ENCODE measurements around the gene MXD4.

The MXD4 gene

GRCh38 chr4:2261110-2261852, 628 bp downstream of the MXD4 start:
- DNase-seq: no peak

- no peak for DNase-seq
Measured at GRCh38 chr4:2260344-2261109, 1.4 kb downstream of the MXD4 start.

- no peak for DNase-seq
Measured at GRCh38 chr4:2259541-2260343, 2.2 kb downstream of the MXD4 start.

GRCh38 chr4:2259036-2259540, 2.8 kb downstream of the MXD4 start:
- DNase-seq: no peak

- no peak for DNase-seq
Measured at GRCh38 chr4:2258091-2259035, 3.5 kb downstream of the MXD4 start.

- DNase-seq: no peak
Measured at GRCh38 chr4:2257361-2258081, 4.4 kb downstream of the MXD4 start.

GRCh38 chr4:2256781-2257191, 5.1 kb downstream of the MXD4 start:
- DNase-seq: no peak

GRCh38 chr4:2256156-2256731, 5.7 kb downstream of the MXD4 start:
- DNase-seq: no peak

GRCh38 chr4:2255501-2256155, 6.3 kb downstream of the MXD4 start:
- DNase-seq: peak; percentile 11

GRCh38 chr4:2254665-2255500, 7.0 kb downstream of the MXD4 start:
- no peak for DNase-seq

- DNase-seq: no peak
Measured at GRCh38 chr4:2253160-2254084, 8.5 kb downstream of the MXD4 start.

- DNase-seq: no peak
Measured at GRCh38 chr4:2252530-2253091, 9.3 kb downstream of the MXD4 start.

GRCh38 chr4:2251795-2252529, 9.9 kb downstream of the MXD4 start:
- no peak for DNase-seq

- DNase-seq: no peak
Measured at GRCh38 chr4:2251073-2251794, 10.7 kb downstream of the MXD4 start.

- no peak for DNase-seq
Measured at GRCh38 chr4:2250357-2251072, 11.4 kb downstream of the MXD4 start.
